AG04450 (cell line): Measurements from ENCODE around the gene CLDN14. TPM values are rescaled to one million over a fixed set of nuclear protein-coding genes. Genes with fewer than 3 reads are reported as not detected.
A peak's percentile ranks its signal among the peaks of the same experiment; 100 is the strongest.

Experiments
- CTCF ChIA-PET: fragments of 300-600, 350-600 bp; formaldehyde crosslinking; extraction: SDS; loops from one replicate; lab custom pipeline; 2022; ENCODE audit warnings: antibody characterized with exemption, inconsistent platforms; lab: Charles Lee
- POLR2A ChIA-PET: fragments of 350-600 bp; formaldehyde crosslinking; extraction: SDS; loops from one replicate; lab custom pipeline; 2021; ENCODE audit warnings: antibody characterized with exemption, inconsistent platforms; lab: Yijun Ruan, JAX
- DNase-seq: peaks from one replicate; pipeline ENCODE4 v3.0.0-alpha.2; 2011; ENCODE audit warnings: low read depth, low spot score
- H3K27ac ChIP-seq: one replicate; pipeline ENCODE4 v1.5.1; 2012; ENCODE audit warnings: low read depth, low read length, control low read depth
- H3K27me3 ChIP-seq: one replicate; pipeline ENCODE4 v1.6.0; 2012; ENCODE audit warnings: low read length; ENCODE audit not compliant: control insufficient read depth, insufficient read depth
- H3K4me3 ChIP-seq: 2 replicates; pipeline ENCODE4 v1.5.1; 2011; ENCODE audit warnings: mild to moderate bottlenecking, low read depth, low read length, control low read depth
- H3K9me3 ChIP-seq: 2 replicates; pipeline ENCODE4 v1.5.1; 2012; ENCODE audit warnings: low read length; ENCODE audit not compliant: control insufficient read depth, insufficient read depth
- CTCF ChIP-seq: IDR thresholded peaks from 2 replicates; pipeline ENCODE4 v1.5.1; 2011; ENCODE audit warnings: low read depth, low read length, control low read depth, inconsistent platforms
- polyA plus RNA-seq: library from polyadenylated mRNA; depleted of rRNA; stranded (reverse); fragments of >200 nt; gene quantifications from 2 replicates; pipeline ENCODE4 v1.2.3, GENCODE V29; 2011

Gene CLDN14
- polyA plus RNA-seq, 1 experiment, result not detected

DNA sequence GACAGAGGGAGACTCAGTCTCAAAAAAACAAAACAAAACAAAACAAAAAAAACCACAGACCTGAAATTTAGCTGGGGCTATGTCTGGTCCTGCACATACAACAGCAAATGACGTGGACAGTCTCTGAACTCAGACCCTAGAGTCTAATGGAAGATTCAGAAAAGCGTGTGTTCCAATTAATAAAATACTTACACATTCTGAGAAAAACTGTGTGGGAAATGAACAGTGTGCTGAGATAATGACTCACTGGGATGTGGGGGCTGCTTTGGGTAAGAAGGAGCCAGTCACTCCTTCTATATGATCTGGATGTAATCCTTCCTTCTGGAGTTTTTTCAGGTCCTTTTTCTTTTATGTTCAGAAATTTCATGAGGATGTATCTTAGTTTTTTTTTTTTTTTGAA, 29.4 kb downstream of the CLDN14 start:
- H3K27ac ChIP-seq, result peak overlapping the region; percentile 21
- DNase-seq, result no peak
- no peak overlapping the region for H3K4me3 ChIP-seq
- POLR2A ChIA-PET, result no interaction called here
- H3K27me3 ChIP-seq, result no peaks in the 10 kb centered on the region
- no peak for TF ChIP-seq CTCF
- H3K9me3 ChIP-seq, result no peaks in the 10 kb centered on the region
- CTCF ChIA-PET, result interaction anchor here (0.7 kb wide), 1 partner anchor 42 kb away, joined by 3 read pairs; no protein-coding TSS in a partner anchor

DNA sequence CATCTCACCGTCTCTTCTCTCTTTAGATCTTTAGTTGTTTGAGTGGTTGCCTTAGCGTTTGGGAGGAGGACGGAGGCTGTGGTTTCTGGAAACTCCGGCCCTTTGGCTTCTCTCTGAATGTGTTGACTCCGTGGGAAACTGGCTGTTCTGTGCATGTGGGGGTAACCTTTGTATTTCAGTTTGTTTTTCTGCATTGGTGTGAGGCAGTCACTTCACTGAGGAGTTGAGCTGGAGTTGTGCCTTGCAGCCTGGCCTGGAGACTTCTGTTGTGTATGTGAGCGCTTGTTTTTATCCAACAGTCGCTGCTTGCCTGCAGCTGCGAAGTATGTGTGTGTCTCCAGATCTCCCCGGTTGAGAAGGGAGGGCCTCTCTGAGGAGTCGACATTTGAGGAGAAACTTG, 33.6 kb downstream of the CLDN14 start:
- POLR2A ChIA-PET, result no interaction called here
- H3K4me3 ChIP-seq, result no peak overlapping the region
- DNase-seq, result no peak
- TF ChIP-seq CTCF, result no peak
- no peaks in the 10 kb centered on the region for H3K27me3 ChIP-seq
- H3K9me3 ChIP-seq, result no peaks in the 10 kb centered on the region
- CTCF ChIA-PET, result no interaction called here
- no peak overlapping the region for H3K27ac ChIP-seq

DNA sequence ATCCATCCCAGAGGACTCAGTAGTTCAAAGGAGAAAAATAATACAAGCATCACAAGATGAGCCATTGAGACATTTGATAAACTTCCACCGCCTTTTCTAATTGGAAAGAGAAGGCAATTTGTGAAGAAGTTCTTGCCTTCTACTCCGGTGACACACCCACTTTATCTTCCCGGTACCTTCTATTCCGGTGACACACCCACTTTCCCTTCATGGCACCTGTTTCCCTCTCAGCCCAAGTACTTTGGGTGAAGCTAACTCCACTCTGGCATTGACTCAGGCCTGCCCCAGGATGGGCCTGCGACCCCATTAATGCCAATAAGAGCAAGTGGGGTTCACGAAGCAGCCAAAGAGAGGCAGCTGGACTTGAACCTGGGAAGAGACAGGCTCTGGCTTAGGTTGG, 38.2 kb downstream of the CLDN14 start:
- no peaks in the 10 kb centered on the region for H3K9me3 ChIP-seq
- TF ChIP-seq CTCF, result no peak
- no peak overlapping the region for H3K4me3 ChIP-seq
- no peak overlapping the region for H3K27ac ChIP-seq
- no peaks in the 10 kb centered on the region for H3K27me3 ChIP-seq
- POLR2A ChIA-PET, result no interaction called here
- DNase-seq, result no peak
- CTCF ChIA-PET, result no interaction called here

GRCh38 chr21:36437745-36438128, 42.2 kb downstream of the CLDN14 start:
- ChIA-PET POLR2A (interaction anchor here (0.6 to 0.7 kb wide), 3 partner anchors 9 to 635 kb away, joined by 4 to 10 read pairs (median 5); partner anchors contain the start of gene CLDN14), CTCF (interaction anchor here (0.7 kb wide), 1 partner anchor 17 kb away, joined by 4 read pairs; no protein-coding TSS in a partner anchor)
- Histone ChIP-seq H3K9me3 (no peaks in the 10 kb centered on the region), H3K27me3 (no peaks in the 10 kb centered on the region), H3K27ac (no peak overlapping the region), H3K4me3 (no peak overlapping the region)
- TF ChIP-seq CTCF, result no peak
- DNase-seq, result peak; percentile 49

- CTCF ChIA-PET, result interaction anchor here (0.7 kb wide), 1 partner anchor 17 kb away, joined by 4 read pairs; no protein-coding TSS in a partner anchor
- no peak for DNase-seq
- Histone ChIP-seq H3K27me3 (no peaks in the 10 kb centered on the region), H3K4me3 (no peak overlapping the region), H3K9me3 (no peaks in the 10 kb centered on the region), H3K27ac (no peak overlapping the region)
- POLR2A ChIA-PET, result interaction anchor here (0.6 to 0.7 kb wide), 2 partner anchors 43 to 635 kb away, joined by 4 to 10 read pairs; partner anchors contain the start of gene CLDN14
- no peak for TF ChIP-seq CTCF
Observed at GRCh38 chr21:36436829-36437744, 42.8 kb downstream of the CLDN14 start.
